Measurements from ENCODE around the gene PRKCZ.

DNA sequence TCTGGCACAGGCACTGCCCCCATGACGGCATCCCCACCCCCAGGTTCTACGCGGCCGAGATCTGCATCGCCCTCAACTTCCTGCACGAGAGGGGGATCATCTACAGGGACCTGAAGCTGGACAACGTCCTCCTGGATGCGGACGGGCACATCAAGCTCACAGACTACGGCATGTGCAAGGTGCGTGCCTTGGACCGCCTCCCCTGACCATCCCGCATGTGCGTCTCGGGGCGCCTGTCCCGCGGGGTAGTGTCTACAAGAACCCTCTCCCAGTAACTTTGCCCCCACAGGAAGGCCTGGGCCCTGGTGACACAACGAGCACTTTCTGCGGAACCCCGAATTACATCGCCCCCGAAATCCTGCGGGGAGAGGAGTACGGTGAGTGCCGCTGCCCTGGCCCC lies 121.8 kb downstream of the PRKCZ start:
- TF ChIP-seq, protein P1, sequence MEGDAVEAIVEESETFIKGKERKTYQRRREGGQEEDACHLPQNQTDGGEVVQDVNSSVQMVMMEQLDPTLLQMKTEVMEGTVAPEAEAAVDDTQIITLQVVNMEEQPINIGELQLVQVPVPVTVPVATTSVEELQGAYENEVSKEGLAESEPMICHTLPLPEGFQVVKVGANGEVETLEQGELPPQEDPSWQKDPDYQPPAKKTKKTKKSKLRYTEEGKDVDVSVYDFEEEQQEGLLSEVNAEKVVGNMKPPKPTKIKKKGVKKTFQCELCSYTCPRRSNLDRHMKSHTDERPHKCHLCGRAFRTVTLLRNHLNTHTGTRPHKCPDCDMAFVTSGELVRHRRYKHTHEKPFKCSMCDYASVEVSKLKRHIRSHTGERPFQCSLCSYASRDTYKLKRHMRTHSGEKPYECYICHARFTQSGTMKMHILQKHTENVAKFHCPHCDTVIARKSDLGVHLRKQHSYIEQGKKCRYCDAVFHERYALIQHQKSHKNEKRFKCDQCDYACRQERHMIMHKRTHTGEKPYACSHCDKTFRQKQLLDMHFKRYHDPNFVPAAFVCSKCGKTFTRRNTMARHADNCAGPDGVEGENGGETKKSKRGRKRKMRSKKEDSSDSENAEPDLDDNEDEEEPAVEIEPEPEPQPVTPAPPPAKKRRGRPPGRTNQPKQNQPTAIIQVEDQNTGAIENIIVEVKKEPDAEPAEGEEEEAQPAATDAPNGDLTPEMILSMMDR (conservative IDR thresholded peaks at IDR 0.05), result no peak
- no peak for TF ChIP-seq EZH2 (IDR thresholded peaks at IDR 0.05; ENCODE audit: low read depth)

Data from PC-9 (cell line).